ENCODE results near the gene LZTS2.

LZTS2 gene

DNA sequence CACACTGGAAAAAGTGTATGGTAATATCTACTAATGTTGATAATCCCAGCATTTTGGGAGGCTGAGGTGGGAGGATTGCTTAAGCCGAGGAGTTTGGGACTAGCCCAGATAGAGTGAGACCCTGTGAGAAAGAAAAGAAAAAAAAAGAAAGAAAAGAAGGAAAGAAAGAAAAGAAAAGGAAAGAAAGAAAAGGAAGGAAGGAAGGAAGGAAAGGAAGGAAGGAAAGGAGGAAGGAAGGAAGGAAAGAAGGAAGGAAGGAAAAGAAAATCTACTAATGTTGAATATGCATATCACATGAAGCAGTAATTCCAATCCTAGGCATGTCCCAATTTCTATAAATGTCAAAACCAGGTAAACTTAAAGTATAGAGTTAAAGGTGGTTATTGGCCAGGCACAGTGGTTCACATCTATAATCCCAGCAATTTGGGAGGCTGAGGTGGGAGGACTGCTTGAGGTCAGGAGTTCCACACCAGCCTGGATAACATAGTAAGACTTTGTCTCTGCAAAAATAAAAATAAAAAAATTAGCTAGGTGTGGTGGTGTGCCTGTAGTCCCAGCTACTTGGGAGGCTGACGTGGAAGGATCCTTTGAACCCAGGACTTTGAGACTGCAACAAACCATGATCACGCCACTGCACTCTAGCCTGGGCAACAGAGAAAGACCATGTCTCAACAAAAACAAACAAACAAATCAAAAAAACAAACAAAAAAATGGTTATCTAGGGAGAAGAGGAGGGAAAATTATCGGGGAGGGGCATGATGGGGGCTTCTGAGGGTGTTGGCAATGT lies 57.0 kb downstream of the LZTS2 start:
- DNase-seq, result no peak

All from KG1 (cell line).